ENCODE results near the gene GRK5. TPM values are rescaled to one million over a fixed set of nuclear protein-coding genes. Genes with fewer than 3 reads are reported as not detected.

GRK5 gene
- 10 to 100 TPM in 1 of 2 donors, 1 to 10 TPM in 1; 9.1 to 11.9 TPM for total RNA-seq
- 6.1 TPM for polyA plus RNA-seq (2013, experiment 1 of 2)
- 4.6 TPM for polyA plus RNA-seq (2013, experiment 2 of 2)
- long read RNA-seq, experiment 1, partial matches to known transcripts = 4 of 5 reads
- long read RNA-seq, experiment 1, other reads (novel, unspliced or antisense) = 1 of 5 reads
- long read RNA-seq, experiment 2, partial matches to known transcripts = 5 of 10 reads
- long read RNA-seq, experiment 2, other reads (novel, unspliced or antisense) = 3 of 10 reads
- long read RNA-seq, experiment 3, partial matches to known transcripts = 2 of 4 reads
- long read RNA-seq, experiment 3, other reads (novel, unspliced or antisense) = 1 of 4 reads
- long read RNA-seq, experiment 4, full-length matches to known transcripts = 1 of 1 reads
- long read RNA-seq, experiment 4, partial matches to known transcripts = 0 of 1 reads
- long read RNA-seq, experiment 4, other reads (novel, unspliced or antisense) = 0 of 1 reads

DNA sequence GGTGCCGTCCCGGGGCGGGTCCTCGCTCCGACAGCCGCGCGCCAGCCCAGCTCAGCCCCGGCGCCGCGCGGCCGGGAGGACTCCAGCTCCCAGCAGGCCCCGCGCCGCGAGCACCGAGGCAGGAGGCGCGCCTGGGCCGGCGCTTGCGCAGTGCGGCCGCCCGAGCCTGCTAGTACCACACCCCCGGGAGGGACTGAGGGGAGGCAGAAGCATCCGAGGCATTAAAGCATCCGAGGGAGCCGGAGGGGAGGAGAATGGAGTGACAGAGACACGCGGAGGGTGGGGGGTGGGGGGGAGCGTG is at the start of gene GRK5:
GRK5 (plus strand) TSS at position 206 of the 301 bp plus-strand sequence. CDS start 347 bp downstream, outside the sequence.
- peak; percentile 96 for DNase-seq
- TF ChIP-seq, protein P1, sequence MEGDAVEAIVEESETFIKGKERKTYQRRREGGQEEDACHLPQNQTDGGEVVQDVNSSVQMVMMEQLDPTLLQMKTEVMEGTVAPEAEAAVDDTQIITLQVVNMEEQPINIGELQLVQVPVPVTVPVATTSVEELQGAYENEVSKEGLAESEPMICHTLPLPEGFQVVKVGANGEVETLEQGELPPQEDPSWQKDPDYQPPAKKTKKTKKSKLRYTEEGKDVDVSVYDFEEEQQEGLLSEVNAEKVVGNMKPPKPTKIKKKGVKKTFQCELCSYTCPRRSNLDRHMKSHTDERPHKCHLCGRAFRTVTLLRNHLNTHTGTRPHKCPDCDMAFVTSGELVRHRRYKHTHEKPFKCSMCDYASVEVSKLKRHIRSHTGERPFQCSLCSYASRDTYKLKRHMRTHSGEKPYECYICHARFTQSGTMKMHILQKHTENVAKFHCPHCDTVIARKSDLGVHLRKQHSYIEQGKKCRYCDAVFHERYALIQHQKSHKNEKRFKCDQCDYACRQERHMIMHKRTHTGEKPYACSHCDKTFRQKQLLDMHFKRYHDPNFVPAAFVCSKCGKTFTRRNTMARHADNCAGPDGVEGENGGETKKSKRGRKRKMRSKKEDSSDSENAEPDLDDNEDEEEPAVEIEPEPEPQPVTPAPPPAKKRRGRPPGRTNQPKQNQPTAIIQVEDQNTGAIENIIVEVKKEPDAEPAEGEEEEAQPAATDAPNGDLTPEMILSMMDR (conservative IDR thresholded peaks at IDR 0.05) = no peak
- peaks cover 55% of the 10 kb centered on the region for H3K4me1 Mint-ChIP-seq
- H3K27ac Mint-ChIP-seq = peak within 1 kb of the TSS; percentile 93
- Histone ChIP-seq H3K36me3 (ENCODE audit: control insufficient read depth, insufficient read depth, low read length) (no peaks in the 10 kb centered on the region), H3K9ac (ENCODE audit: extremely low read depth, low read length, poor library complexity, severe bottlenecking) (peak within 1 kb of the TSS; percentile 68), H3K27me3 (ENCODE audit: control insufficient read depth, insufficient read depth, low read length, poor library complexity, severe bottlenecking) (peaks cover 15% of the 10 kb centered on the region), H3K4me1 (ENCODE audit: control insufficient read depth, insufficient read depth, low read length) (peaks cover 13% of the 10 kb centered on the region), H3K27ac (ENCODE audit: low read depth, low read length) (peak within 1 kb of the TSS; percentile 95), H3K4me3 (ENCODE audit: low read length) (peak within 1 kb of the TSS; percentile 86), H3K9me3 (ENCODE audit: control insufficient read depth, low read length) (no peaks in the 10 kb centered on the region)
- H3K27me3 Mint-ChIP-seq (ENCODE audit: insufficient read depth) = peaks cover 18% of the 10 kb centered on the region
- WGBS, 2 experiments (ENCODE audit: insufficient coverage in 1 of 2, insufficient read length in 1 of 2) = 0% methylated on average over 28 of the region's 34 CpGs; no CpG with 5 or more reads in 1 of the 2 experiments
- H3K36me3 Mint-ChIP-seq (ENCODE audit: low read depth) = no peaks in the 10 kb centered on the region
- peak within 1 kb of the TSS; percentile 66 for H3K4me3 Mint-ChIP-seq
- no peaks in the 10 kb centered on the region for H3K9me3 Mint-ChIP-seq

DNA sequence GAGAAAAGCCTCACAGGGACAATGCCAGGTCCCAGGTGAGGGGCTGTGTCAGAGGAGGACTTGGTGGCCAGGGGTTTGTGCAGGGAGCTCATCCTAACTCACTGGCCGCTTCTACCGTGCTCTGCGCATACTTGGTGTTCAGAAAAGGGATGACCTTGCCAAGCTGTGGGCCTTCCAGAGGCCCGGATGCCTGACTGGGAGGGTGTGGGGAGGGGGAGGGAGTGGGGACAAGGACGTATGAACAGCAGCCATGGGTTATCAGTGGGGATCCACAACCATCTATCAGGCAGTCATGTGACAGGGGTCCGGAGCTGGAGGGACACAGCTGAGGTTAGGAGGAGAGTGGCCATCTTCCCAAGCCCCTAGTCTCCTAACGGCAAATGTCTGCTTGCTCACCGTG is 48.0 kb upstream of the GRK5 start:
- WGBS, 2 experiments (ENCODE audit: insufficient coverage in 1 of 2, insufficient read length in 1 of 2) = 81 to 84% methylated on average over 5 to 8 of the region's 8 CpGs
- no peak overlapping the region for H3K27ac ChIP-seq (ENCODE audit: low read depth, low read length)
- H3K27me3 ChIP-seq (ENCODE audit: control insufficient read depth, insufficient read depth, low read length, poor library complexity, severe bottlenecking) = no peaks in the 10 kb centered on the region
- Mint-ChIP-seq H3K27ac (no peak overlapping the region), H3K9me3 (no peaks in the 10 kb centered on the region), H3K27me3 (ENCODE audit: insufficient read depth) (no peaks in the 10 kb centered on the region), H3K36me3 (ENCODE audit: low read depth) (peaks cover 38% of the 10 kb centered on the region), H3K4me3 (no peak overlapping the region), H3K4me1 (no peaks in the 10 kb centered on the region)
- TF ChIP-seq, protein P1 (conservative IDR thresholded peaks at IDR 0.05) = no peak
- no peak for DNase-seq
- no peaks in the 10 kb centered on the region for H3K4me1 ChIP-seq (ENCODE audit: control insufficient read depth, insufficient read depth, low read length)
- H3K9ac ChIP-seq (ENCODE audit: extremely low read depth, low read length, poor library complexity, severe bottlenecking) = no peak overlapping the region
- H3K36me3 ChIP-seq (ENCODE audit: control insufficient read depth, insufficient read depth, low read length) = peaks cover 7% of the 10 kb centered on the region
- H3K9me3 ChIP-seq (ENCODE audit: control insufficient read depth, low read length) = no peaks in the 10 kb centered on the region
- H3K4me3 ChIP-seq (ENCODE audit: low read length) = no peak overlapping the region

DNA sequence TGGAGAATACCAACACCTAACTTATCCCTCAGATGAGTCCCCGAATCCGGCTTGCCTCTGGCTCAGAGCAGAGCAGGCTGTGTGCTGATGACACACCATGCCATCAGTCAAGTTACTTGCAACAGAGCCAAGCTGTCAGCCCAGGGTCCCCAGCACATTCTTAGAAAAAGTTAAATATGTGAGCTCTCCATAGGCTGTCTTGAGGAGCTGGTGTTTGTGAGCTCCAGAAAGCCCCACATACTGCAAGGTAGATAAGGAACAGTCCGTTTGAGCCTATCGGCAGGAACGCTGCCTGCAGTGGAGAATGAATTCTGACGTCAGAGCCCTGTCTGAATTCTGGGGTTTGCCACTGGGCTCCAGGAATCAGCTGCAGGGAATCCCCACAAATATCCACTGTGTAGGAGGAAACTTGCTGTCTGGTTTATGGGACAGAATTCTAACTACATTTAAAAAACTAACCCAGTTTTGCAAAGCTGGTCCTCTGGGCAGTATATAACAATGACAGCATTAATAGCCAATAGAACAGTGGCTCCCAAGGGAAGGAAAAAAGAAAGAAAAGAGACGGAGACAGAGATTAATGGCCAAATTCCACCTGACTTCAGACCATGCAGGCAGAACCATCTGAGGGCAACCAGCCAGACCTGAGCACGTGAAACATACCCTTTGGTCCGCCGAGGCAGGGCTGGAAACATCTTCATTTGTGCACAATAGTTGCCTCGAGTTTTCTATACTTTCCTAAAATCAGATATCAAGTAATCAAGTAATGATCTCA is 45.5 kb upstream of the GRK5 start:
- H3K4me3 Mint-ChIP-seq = no peak overlapping the region

More for the DNA sequence above, 45.5 kb upstream of the GRK5 start:
- peaks cover 20% of the 10 kb centered on the region for H3K36me3 Mint-ChIP-seq (ENCODE audit: low read depth)
- TF ChIP-seq, protein P1 (conservative IDR thresholded peaks at IDR 0.05) = no peak
- Histone ChIP-seq H3K36me3 (ENCODE audit: control insufficient read depth, insufficient read depth, low read length) (peaks cover under 1% of the 10 kb centered on the region), H3K9ac (ENCODE audit: extremely low read depth, low read length, poor library complexity, severe bottlenecking) (no peak overlapping the region), H3K4me1 (ENCODE audit: control insufficient read depth, insufficient read depth, low read length) (peaks cover 4% of the 10 kb centered on the region), H3K27me3 (ENCODE audit: control insufficient read depth, insufficient read depth, low read length, poor library complexity, severe bottlenecking) (no peaks in the 10 kb centered on the region), H3K27ac (ENCODE audit: low read depth, low read length) (no peak overlapping the region), H3K4me3 (ENCODE audit: low read length) (no peak overlapping the region), H3K9me3 (ENCODE audit: control insufficient read depth, low read length) (no peaks in the 10 kb centered on the region)
- H3K4me1 Mint-ChIP-seq = peaks cover 10% of the 10 kb centered on the region
- H3K27me3 Mint-ChIP-seq (ENCODE audit: insufficient read depth) = no peaks in the 10 kb centered on the region
- WGBS, 2 experiments (ENCODE audit: insufficient coverage in 1 of 2, insufficient read length in 1 of 2) = 78 to 89% methylated on average over 11 of the region's 11 CpGs
- no peak overlapping the region for H3K27ac Mint-ChIP-seq
- no peak for DNase-seq
- no peaks in the 10 kb centered on the region for H3K9me3 Mint-ChIP-seq

All from endodermal cell (in vitro differentiated cells).